SU-DHL-6 (cell line): Measurements from ENCODE around the gene MAF.

ENCODE experiments used
- CTCF ChIP-seq: fragments of 200-600 bp; sonication (generic); IDR thresholded peaks from one replicate; pipeline ENCODE4 v1.5.1; 2017; ENCODE audit warnings: antibody characterized with exemption, mild to moderate bottlenecking, low read length, moderate library complexity; ENCODE audit not compliant: insufficient read depth, poor library complexity, severe bottlenecking
- EZH2phosphoT487 ChIP-seq: fragments of 200-600 bp; sonication (generic), shearing (Covaris generic); conservative IDR thresholded peaks from 2 replicates; pipeline ENCODE4 v1.6.1; 2018; ENCODE audit warnings: mild to moderate bottlenecking, antibody characterized with exemption, low read length, moderate library complexity, mixed read lengths

GRCh38 chr16:79607587-79607986 lies 7.0 kb upstream of the MAF start:
- TF ChIP-seq CTCF (no peak), EZH2phosphoT487 (no peak)
